ENCODE results near the gene ITPRIPL1.

The ITPRIPL1 gene

GRCh38 chr2:96320728-96321622, 4.1 kb upstream of the ITPRIPL1 start:
- DNase-seq (ENCODE audit: low spot score): peak; percentile 18

- no peak for DNase-seq (ENCODE audit: low spot score)
These were observed 1.3 kb upstream of the ITPRIPL1 start for GRCh38 chr2:96323849-96324248.

- DNase-seq (ENCODE audit: low spot score): no peak
These were observed 436 bp upstream of the ITPRIPL1 start for GRCh38 chr2:96324721-96325040.

GRCh38 chr2:96325884-96326255, 753 bp downstream of the ITPRIPL1 start:
- no peak for DNase-seq (ENCODE audit: low spot score)

GRCh38 chr2:96326564-96326963, 1.4 kb downstream of the ITPRIPL1 start:
- no peak for DNase-seq (ENCODE audit: low spot score)

- DNase-seq (ENCODE audit: low spot score): no peak
These were observed 2.1 kb downstream of the ITPRIPL1 start for GRCh38 chr2:96326990-96327820.

GRCh38 chr2:96329456-96329855, 4.3 kb downstream of the ITPRIPL1 start:
- DNase-seq (ENCODE audit: low spot score): peak; percentile 55

- no peak for DNase-seq (ENCODE audit: low spot score)
These were observed 4.8 kb downstream of the ITPRIPL1 start for GRCh38 chr2:96329874-96330273.

- no peak for DNase-seq (ENCODE audit: low spot score)
These were observed 5.3 kb downstream of the ITPRIPL1 start for GRCh38 chr2:96330407-96330806.

GRCh38 chr2:96333708-96334107, 8.6 kb downstream of the ITPRIPL1 start:
- DNase-seq (ENCODE audit: low spot score): no peak

GRCh38 chr2:96336104-96336775, 11.1 kb downstream of the ITPRIPL1 start:
- DNase-seq (ENCODE audit: low spot score): no peak

- no peak for DNase-seq (ENCODE audit: low spot score)
These were observed 11.8 kb downstream of the ITPRIPL1 start for GRCh38 chr2:96336873-96337272.

- DNase-seq (ENCODE audit: low spot score): peak; percentile 59
These were observed 15.6 kb downstream of the ITPRIPL1 start for GRCh38 chr2:96340493-96341414.

- DNase-seq (ENCODE audit: low spot score): no peak
These were observed 16.5 kb downstream of the ITPRIPL1 start for GRCh38 chr2:96341641-96342040.

GRCh38 chr2:96342085-96342484, 17.0 kb downstream of the ITPRIPL1 start:
- DNase-seq (ENCODE audit: low spot score): peak; percentile 70

GRCh38 chr2:96344011-96344410, 18.9 kb downstream of the ITPRIPL1 start:
- DNase-seq (ENCODE audit: low spot score): no peak

- no peak for DNase-seq (ENCODE audit: low spot score)
These were observed 20.3 kb downstream of the ITPRIPL1 start for GRCh38 chr2:96345438-96345837.

GRCh38 chr2:96345868-96346462, 20.8 kb downstream of the ITPRIPL1 start:
- DNase-seq (ENCODE audit: low spot score): no peak

- DNase-seq (ENCODE audit: low spot score): no peak
These were observed 22.3 kb downstream of the ITPRIPL1 start for GRCh38 chr2:96347395-96347794.

- DNase-seq (ENCODE audit: low spot score): peak; percentile 25
These were observed 28.0 kb downstream of the ITPRIPL1 start for GRCh38 chr2:96353032-96353561.

- no peak for DNase-seq (ENCODE audit: low spot score)
These were observed 28.5 kb downstream of the ITPRIPL1 start for GRCh38 chr2:96353606-96354101.
